ENCODE data around the gene SLC35F6. TPM values are rescaled to one million over a fixed set of nuclear protein-coding genes. Genes with fewer than 3 reads are reported as not detected.

SLC35F6 gene
- total RNA-seq, 6 experiments from 2014 or later, result 14.2 to 73.9 (median 27.2) TPM

- 100% methylated on average over 1 of the region's 5 CpGs for WGBS (ENCODE audit: insufficient coverage, low coverage, low lambda C conversion rate, missing lambda C conversion rate)
- H3K27ac ChIP-seq, result no peak overlapping the region
- H3K4me3 ChIP-seq, result no peak overlapping the region
- peaks cover 3 to 23% (median 19%) of the 10 kb centered on the region in 4 donors for H3K4me1 ChIP-seq
- ATAC-seq (no peak), DNase-seq (no peak)
- peaks cover 0 to 56% (median 30%) of the 10 kb centered on the region in 4 donors for H3K36me3 ChIP-seq
- TF ChIP-seq CTCF (IDR thresholded peaks at IDR 0.05) (no peak), POLR2A (IDR thresholded peaks at IDR 0.05) (no peak)
- H3K27me3 ChIP-seq, result no peaks in the 10 kb centered on the region
- intact Hi-C loops (cut with DNase I), result no loop called here
- H3K9me3 ChIP-seq, result no peaks in the 10 kb centered on the region
These were observed 12.2 kb downstream of the SLC35F6 start for GRCh38 chr2:26776195-26776800.

- no peak for ATAC-seq
- 100% methylated on average over 2 of the region's 18 CpGs for WGBS (ENCODE audit: insufficient coverage, low coverage, low lambda C conversion rate, missing lambda C conversion rate)
- H3K36me3 ChIP-seq, result peaks cover 0 to 56% (median 30%) of the 10 kb centered on the region in 4 donors
These were observed 14.0 kb downstream of the SLC35F6 start for GRCh38 chr2:26778098-26778497.

GRCh38 chr2:26778507-26778906 is 14.4 kb downstream of the SLC35F6 start:
- H3K27ac ChIP-seq, result no peak overlapping the region
- no peaks in the 10 kb centered on the region for H3K27me3 ChIP-seq
- H3K36me3 ChIP-seq, result peaks cover 0 to 56% (median 30%) of the 10 kb centered on the region in 4 donors
- ATAC-seq (no peak), DNase-seq (no peak)
- no peaks in the 10 kb centered on the region for H3K9me3 ChIP-seq
- TF ChIP-seq CTCF (IDR thresholded peaks at IDR 0.05) (no peak), POLR2A (IDR thresholded peaks at IDR 0.05) (no peak)
- peaks cover 0 to 1% (median under 1%) of the 10 kb centered on the region in 4 donors for H3K4me1 ChIP-seq
- intact Hi-C loops (cut with DNase I), result no loop called here
- WGBS (ENCODE audit: insufficient coverage, low coverage, low lambda C conversion rate, missing lambda C conversion rate), result 75% methylated on average over 1 of the region's 3 CpGs
- no peak overlapping the region for H3K4me3 ChIP-seq

More at GRCh38 chr2:26778098-26778497, 14.0 kb downstream of the SLC35F6 start:
- no peaks in the 10 kb centered on the region for H3K27me3 ChIP-seq
- H3K4me3 ChIP-seq, result no peak overlapping the region
- intact Hi-C loops (cut with DNase I), result no loop called here
- H3K9me3 ChIP-seq, result no peaks in the 10 kb centered on the region
- peaks cover 0 to 5% (median 2%) of the 10 kb centered on the region in 4 donors for H3K4me1 ChIP-seq
- H3K27ac ChIP-seq, result no peak overlapping the region
- no peak for DNase-seq
- TF ChIP-seq POLR2A (IDR thresholded peaks at IDR 0.05) (no peak), CTCF (IDR thresholded peaks at IDR 0.05) (no peak)

- no peak for DNase-seq
- no peaks in the 10 kb centered on the region for H3K9me3 ChIP-seq
- no peak for ATAC-seq
- WGBS (ENCODE audit: insufficient coverage, low coverage, low lambda C conversion rate, missing lambda C conversion rate), result 100% methylated on average over 1 of the region's 4 CpGs
- H3K4me3 ChIP-seq, result no peak overlapping the region
- H3K27me3 ChIP-seq, result no peaks in the 10 kb centered on the region
- peaks cover 0 to 2% (median 0%) of the 10 kb centered on the region in 4 donors for H3K4me1 ChIP-seq
- peaks cover 0 to 51% (median 27%) of the 10 kb centered on the region in 4 donors for H3K36me3 ChIP-seq
- TF ChIP-seq CTCF (IDR thresholded peaks at IDR 0.05), result no peak
- TF ChIP-seq POLR2A (IDR thresholded peaks at IDR 0.05), result no peak
- H3K27ac ChIP-seq, result no peak overlapping the region
- intact Hi-C loops (cut with DNase I), result no loop called here
These were observed 16.2 kb downstream of the SLC35F6 start for GRCh38 chr2:26780203-26780760.
